CD4-positive, alpha-beta memory T cell (primary cell): Measurements from ENCODE around the gene CAVIN1. TPM values are rescaled to one million over a fixed set of nuclear protein-coding genes. Genes with fewer than 3 reads are reported as not detected.

Source experiments
- CTCF ChIA-PET: fragments of 350-600 bp; sonication (Branson Sonifier 250); formaldehyde crosslinking; loops from one replicate; lab custom pipeline; 2021; ENCODE audit warnings: inconsistent platforms; ENCODE audit not compliant: partially characterized antibody; lab: Charles Lee
- POLR2A ChIA-PET: fragments of 350-600 bp; sonication (Branson Sonifier 250); formaldehyde crosslinking; loops from one replicate; lab custom pipeline; 2021; ENCODE audit not compliant: partially characterized antibody; lab: Charles Lee
- DNase-seq, 5 donors: peaks; one replicate each; pipeline versions ENCODE4 v3.0.0 to v3.0.0-alpha.2; 2020 to 2022; ENCODE audit warnings: mixed read lengths in 1 of 5
- H3K27ac ChIP-seq: one replicate; pipeline ENCODE4 v1.7.0; 2013; ENCODE audit warnings: low read depth, low read length
- H3K27me3 ChIP-seq: 2 replicates; pipeline ENCODE4 v1.7.0; 2013; ENCODE audit warnings: mild to moderate bottlenecking, low read length, moderate library complexity; ENCODE audit not compliant: insufficient read depth
- H3K36me3 ChIP-seq: 2 replicates; pipeline ENCODE4 v1.7.0; 2013; ENCODE audit warnings: mild to moderate bottlenecking, low read length, moderate library complexity; ENCODE audit not compliant: insufficient read depth
- H3K4me1 ChIP-seq: 2 replicates; pipeline ENCODE4 v1.7.0; 2013; ENCODE audit warnings: mild to moderate bottlenecking, low read length, moderate library complexity; ENCODE audit not compliant: insufficient read depth
- H3K4me3 ChIP-seq, 2 donors: one replicate each; pipeline ENCODE4 v1.7.0; 2013; ENCODE audit warnings: low read length in 2 of 2, mild to moderate bottlenecking in 1 of 2
- H3K9me3 ChIP-seq, 2 donors: one replicate each; pipeline ENCODE4 v1.7.0; 2013; ENCODE audit warnings: low read length in 2 of 2, control low read depth in 1 of 2; ENCODE audit not compliant: control insufficient read depth in 1 of 2
- H3K27ac Mint-ChIP-seq, 7 donors: one replicate each; pipeline ENCODE4 v1.8.0; 2020 to 2021; ENCODE audit warnings: mixed read lengths in 7 of 7, mild to moderate bottlenecking in 6 of 7, inconsistent platforms in 3 of 7, moderate library complexity in 3 of 7
- H3K27me3 Mint-ChIP-seq, 2 donors: one replicate each; pipeline ENCODE4 v1.8.0; 2020 to 2021; ENCODE audit warnings: mixed read lengths in 2 of 2
- H3K36me3 Mint-ChIP-seq, 2 donors: one replicate each; pipeline ENCODE4 v1.8.0; 2020 to 2021; ENCODE audit warnings: mixed read lengths in 2 of 2, inconsistent platforms in 1 of 2, mild to moderate bottlenecking in 1 of 2
- H3K4me1 Mint-ChIP-seq, 4 donors: one replicate each; pipeline ENCODE4 v1.8.0; 2020 to 2021; ENCODE audit warnings: mixed read lengths in 4 of 4, mild to moderate bottlenecking in 1 of 4
- H3K4me3 Mint-ChIP-seq, 8 donors: one replicate each; pipeline ENCODE4 v1.8.0; 2020 to 2021; ENCODE audit warnings: mixed read lengths in 8 of 8, mild to moderate bottlenecking in 7 of 8, moderate library complexity in 6 of 8, inconsistent platforms in 3 of 8
- H3K9me3 Mint-ChIP-seq, 8 donors: one replicate each; pipeline ENCODE4 v1.8.0; 2020 to 2021; ENCODE audit warnings: mixed read lengths in 8 of 8, mild to moderate bottlenecking in 5 of 8, inconsistent platforms in 3 of 8, moderate library complexity in 1 of 8
- intact Hi-C: fragments of 100-400 bp; cut with micrococcal nuclease; formaldehyde crosslinking; loops from one replicate; pipeline ENCODE4 v1.15.1; 2023
- polyA plus RNA-seq, 2 donors: library from polyadenylated mRNA; unstranded; fragments of 300-500 nt; fragmentation: Illumina TruSeq; gene quantifications; one replicate each; pipeline ENCODE4 v1.2.3, GENCODE V29; 2021
- total RNA-seq, 2 experiments: library from RNA; stranded (reverse); gene quantifications; one replicate each; pipeline ENCODE4 v1.2.3, GENCODE V29; 2021

Gene CAVIN1
- total RNA-seq (under 1 TPM; 0.52 to 0.61 TPM), polyA plus RNA-seq (1 to 10 TPM in 1 of 2 donors, not detected in 1; 1.5 TPM)

- Histone ChIP-seq H3K27me3 (peaks cover 12% of the 10 kb centered on the region), H3K27ac (no peak within 1 kb of the TSS), H3K36me3 (no peaks in the 10 kb centered on the region), H3K9me3 (no peaks in the 10 kb centered on the region), H3K4me1 (peaks cover 17% of the 10 kb centered on the region), H3K4me3 (peak within 1 kb of the TSS in 1 of 2 donors; percentile 53)
- peaks cover 7 to 20% of the 10 kb centered on the region in 2 donors for H3K27me3 Mint-ChIP-seq
- H3K4me3 Mint-ChIP-seq = peak within 1 kb of the TSS; percentile 76 to 95 (median 84)
- no peak for DNase-seq
- H3K27ac Mint-ChIP-seq = peak within 1 kb of the TSS in 4 of 7 donors; percentile 2 to 35 (median 22)
- peaks cover 4 to 21% (median 12%) of the 10 kb centered on the region in 4 donors for H3K4me1 Mint-ChIP-seq
- CTCF ChIA-PET = interaction anchor here (0.6 to 2.2 kb wide), 11 partner anchors 9 to 111 kb away, joined by 3 to 7 read pairs (median 5); no protein-coding TSS in a partner anchor
- POLR2A ChIA-PET = interaction anchor here (0.6 to 1.9 kb wide), 4 partner anchors 34 to 111 kb away, joined by 3 to 7 read pairs (median 4); partner anchors contain the start of gene STAT3
- intact Hi-C loops = loop anchor here (5.0 kb wide), 1 partner anchor 34 kb away; the partner anchor contains the start of gene ATP6V0A1
- no peaks in the 10 kb centered on the region for H3K36me3 Mint-ChIP-seq
- H3K9me3 Mint-ChIP-seq = no peaks in the 10 kb centered on the region
Observed at GRCh38 chr17:42422958-42423712, at the start of gene CAVIN1. Gene CAVIN1, minus strand, starts transcription at chr17:42423256. Its CDS starts 159 bp downstream, at chr17:42423097.

- no peak overlapping the region for H3K4me3 Mint-ChIP-seq
- H3K9me3 Mint-ChIP-seq = no peaks in the 10 kb centered on the region
- Histone ChIP-seq H3K27ac (no peak overlapping the region), H3K4me3 (no peak overlapping the region), H3K27me3 (no peaks in the 10 kb centered on the region), H3K36me3 (peaks cover 6% of the 10 kb centered on the region), H3K9me3 (no peaks in the 10 kb centered on the region), H3K4me1 (no peaks in the 10 kb centered on the region)
- no peak overlapping the region for H3K27ac Mint-ChIP-seq
- peaks cover 25 to 30% of the 10 kb centered on the region in 2 donors for H3K36me3 Mint-ChIP-seq
- no peaks in the 10 kb centered on the region for H3K4me1 Mint-ChIP-seq
- no peak for DNase-seq
- intact Hi-C loops = no loop called here
- POLR2A ChIA-PET = no interaction called here
- H3K27me3 Mint-ChIP-seq = no peaks in the 10 kb centered on the region
- CTCF ChIA-PET = no interaction called here
Observed at GRCh38 chr17:42467889-42468288, 44.8 kb upstream of the CAVIN1 start.

GRCh38 chr17:42463976-42464400 is 40.9 kb upstream of the CAVIN1 start:
- Histone ChIP-seq H3K9me3 (no peaks in the 10 kb centered on the region), H3K27me3 (no peaks in the 10 kb centered on the region), H3K4me3 (no peak overlapping the region), H3K4me1 (peaks cover 13% of the 10 kb centered on the region), H3K27ac (no peak overlapping the region), H3K36me3 (peaks cover 6% of the 10 kb centered on the region)
- no peak overlapping the region for H3K27ac Mint-ChIP-seq
- peaks cover 10 to 17% (median 15%) of the 10 kb centered on the region in 4 donors for H3K4me1 Mint-ChIP-seq
- H3K4me3 Mint-ChIP-seq = no peak overlapping the region
- intact Hi-C loops = no loop called here
- DNase-seq = no peak
- peaks cover 17 to 22% of the 10 kb centered on the region in 2 donors for H3K36me3 Mint-ChIP-seq
- peaks cover 0 to under 1% (median 0%) of the 10 kb centered on the region in 8 donors for H3K9me3 Mint-ChIP-seq
- CTCF ChIA-PET = interaction anchor here (0.6 to 1.5 kb wide), 3 partner anchors 24 to 399 kb away, joined by 3 to 4 read pairs (median 3); no protein-coding TSS in a partner anchor
- POLR2A ChIA-PET = interaction anchor here (0.6 kb wide), 1 partner anchor 10 kb away, joined by 5 read pairs; no protein-coding TSS in a partner anchor
- H3K27me3 Mint-ChIP-seq = no peaks in the 10 kb centered on the region

- ChIA-PET CTCF (interaction anchor here (1.1 to 1.5 kb wide), 4 partner anchors 18 to 60 kb away, joined by 3 to 4 read pairs (median 3); no protein-coding TSS in a partner anchor), POLR2A (interaction anchor here (1.4 to 1.5 kb wide), 2 partner anchors 24 to 72 kb away, joined by 3 to 6 read pairs; partner anchors contain the start of gene STAT3)
- Histone ChIP-seq H3K4me1 (peaks cover 45% of the 10 kb centered on the region), H3K36me3 (no peaks in the 10 kb centered on the region), H3K27ac (no peak overlapping the region), H3K27me3 (no peaks in the 10 kb centered on the region), H3K4me3 (no peak overlapping the region), H3K9me3 (no peaks in the 10 kb centered on the region)
- no peaks in the 10 kb centered on the region for H3K27me3 Mint-ChIP-seq
- H3K9me3 Mint-ChIP-seq = peaks cover 0 to 2% (median 0%) of the 10 kb centered on the region in 8 donors
- no peak for DNase-seq
- H3K4me1 Mint-ChIP-seq = peaks cover 31 to 43% (median 40%) of the 10 kb centered on the region in 4 donors
- intact Hi-C loops = no loop called here
- H3K27ac Mint-ChIP-seq = peak overlapping the region in 1 of 7 donors; percentile 86
- peak overlapping the region in 4 of 8 donors; percentile 85 to 94 (median 92) for H3K4me3 Mint-ChIP-seq
- peaks cover 0 to 4% of the 10 kb centered on the region in 2 donors for H3K36me3 Mint-ChIP-seq
Observed at GRCh38 chr17:42460371-42460770, 37.3 kb upstream of the CAVIN1 start.

GRCh38 chr17:42459801-42460281 is 36.8 kb upstream of the CAVIN1 start:
- peak overlapping the region in 3 of 7 donors; percentile 25 to 90 (median 86) for H3K27ac Mint-ChIP-seq
- peaks cover 0 to 4% of the 10 kb centered on the region in 2 donors for H3K36me3 Mint-ChIP-seq
- peaks cover 0 to 2% (median 0%) of the 10 kb centered on the region in 8 donors for H3K9me3 Mint-ChIP-seq
- Histone ChIP-seq H3K27ac (no peak overlapping the region), H3K4me1 (peaks cover 45% of the 10 kb centered on the region), H3K9me3 (no peaks in the 10 kb centered on the region), H3K4me3 (no peak overlapping the region), H3K36me3 (no peaks in the 10 kb centered on the region), H3K27me3 (no peaks in the 10 kb centered on the region)
- peak; percentile 41 to 49 (median 42) for DNase-seq
- no peaks in the 10 kb centered on the region for H3K27me3 Mint-ChIP-seq
- H3K4me3 Mint-ChIP-seq = peak overlapping the region; percentile 85 to 94 (median 91)
- intact Hi-C loops = loop anchor here (5.0 kb wide), 2 partner anchors 38 to 53 kb away; partner anchors contain the start of gene CAVIN1
- ChIA-PET POLR2A (interaction anchor here (0.8 to 1.5 kb wide), 3 partner anchors 10 to 71 kb away, joined by 3 to 6 read pairs (median 4); partner anchors contain the start of gene STAT3), CTCF (interaction anchor here (1.1 to 1.5 kb wide), 4 partner anchors 18 to 60 kb away, joined by 3 to 4 read pairs (median 3); no protein-coding TSS in a partner anchor)
- peaks cover 31 to 43% (median 40%) of the 10 kb centered on the region in 4 donors for H3K4me1 Mint-ChIP-seq

GRCh38 chr17:42459256-42459800 is 36.3 kb upstream of the CAVIN1 start:
- Mint-ChIP-seq H3K36me3 (peaks cover 0 to 4% of the 10 kb centered on the region in 2 donors), H3K27me3 (no peaks in the 10 kb centered on the region), H3K9me3 (peaks cover 0 to 2% (median 0%) of the 10 kb centered on the region in 8 donors), H3K4me3 (peak overlapping the region; percentile 85 to 94 (median 91)), H3K27ac (peak overlapping the region; percentile 86 to 93 (median 90)), H3K4me1 (peaks cover 31 to 43% (median 40%) of the 10 kb centered on the region in 4 donors)
- Histone ChIP-seq H3K4me3 (peak overlapping the region; percentile 56 to 67), H3K27ac (peak overlapping the region; percentile 42), H3K4me1 (peaks cover 45% of the 10 kb centered on the region), H3K36me3 (no peaks in the 10 kb centered on the region), H3K27me3 (no peaks in the 10 kb centered on the region), H3K9me3 (no peaks in the 10 kb centered on the region)
- no peak for DNase-seq
- ChIA-PET POLR2A (interaction anchor here (0.8 to 1.5 kb wide), 3 partner anchors 10 to 71 kb away, joined by 3 to 6 read pairs (median 4); partner anchors contain the start of gene STAT3), CTCF (interaction anchor here (1.1 to 1.5 kb wide), 4 partner anchors 17 to 61 kb away, joined by 3 to 4 read pairs (median 3); no protein-coding TSS in a partner anchor)
- intact Hi-C loops = loop anchor here (5.0 kb wide), 2 partner anchors 37 to 52 kb away; partner anchors contain the start of gene CAVIN1
